ENCODE results near the gene NMUR1.
"Not testable (repeated sequence)": the region's sequence is repeated elsewhere in the genome, so short reads cannot be mapped to it uniquely, and the experiment has no call there.

Gene NMUR1, protein sequence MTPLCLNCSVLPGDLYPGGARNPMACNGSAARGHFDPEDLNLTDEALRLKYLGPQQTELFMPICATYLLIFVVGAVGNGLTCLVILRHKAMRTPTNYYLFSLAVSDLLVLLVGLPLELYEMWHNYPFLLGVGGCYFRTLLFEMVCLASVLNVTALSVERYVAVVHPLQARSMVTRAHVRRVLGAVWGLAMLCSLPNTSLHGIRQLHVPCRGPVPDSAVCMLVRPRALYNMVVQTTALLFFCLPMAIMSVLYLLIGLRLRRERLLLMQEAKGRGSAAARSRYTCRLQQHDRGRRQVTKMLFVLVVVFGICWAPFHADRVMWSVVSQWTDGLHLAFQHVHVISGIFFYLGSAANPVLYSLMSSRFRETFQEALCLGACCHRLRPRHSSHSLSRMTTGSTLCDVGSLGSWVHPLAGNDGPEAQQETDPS

DNA sequence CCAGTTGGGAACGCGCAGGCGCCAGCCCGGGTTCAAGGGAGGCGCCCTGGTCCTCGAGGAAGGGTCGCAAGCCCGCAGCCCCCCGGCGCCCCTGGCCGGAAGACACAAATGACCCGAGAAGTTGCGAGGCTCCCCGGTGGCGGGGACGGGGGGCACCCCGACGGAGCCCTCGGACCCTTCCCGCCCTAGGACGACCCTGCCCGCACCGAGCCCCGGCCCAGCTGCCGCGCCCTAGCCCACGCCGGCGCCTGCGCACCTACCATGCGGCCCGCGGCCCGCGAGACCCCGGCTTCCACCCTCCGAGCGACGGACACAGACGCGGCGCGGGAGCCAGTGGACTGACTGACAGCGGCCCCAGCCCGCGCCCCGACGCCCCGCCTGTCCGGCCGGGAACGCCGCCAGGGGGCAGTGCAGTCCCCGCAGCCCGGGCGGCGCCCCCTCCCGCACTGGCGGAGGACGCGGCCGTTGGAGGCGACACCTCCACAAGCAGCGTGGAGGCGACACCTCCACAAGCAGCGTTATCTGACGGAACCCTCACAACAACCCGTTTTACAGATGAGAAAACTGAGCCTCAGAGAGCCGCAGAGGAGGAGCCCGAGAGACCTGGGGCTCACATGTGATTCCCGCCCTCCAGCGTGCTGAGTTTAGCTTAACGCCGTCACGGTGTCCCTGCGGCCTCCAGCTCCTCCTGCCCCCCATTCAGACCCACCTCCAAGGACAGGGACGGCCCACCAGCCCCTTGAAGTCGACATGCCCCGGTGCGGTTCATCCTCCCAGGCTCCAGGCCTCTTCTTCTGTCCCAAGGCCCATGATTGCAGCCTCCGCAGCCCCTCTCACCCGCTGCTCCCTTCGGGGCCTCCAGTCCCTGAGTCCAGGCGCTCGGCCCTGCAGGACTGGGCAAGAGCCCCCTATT lies at the start of gene NMUR1:
NMUR1 (minus strand) TSS at position 347 of the 913 bp plus-strand sequence; CDS start at position 263, 84 bp downstream.
- ATAC-seq (peak; percentile 87), DNase-seq (peak; percentile 71 to 79)
- Mint-ChIP-seq H3K27ac (no peak within 1 kb of the TSS), H3K4me1 (peaks cover 17% of the 10 kb centered on the region), H3K9me3 (no peaks in the 10 kb centered on the region), H3K27me3 (peaks cover 47% of the 10 kb centered on the region), H3K4me3 (peak within 1 kb of the TSS; percentile 28 to 59)

DNA sequence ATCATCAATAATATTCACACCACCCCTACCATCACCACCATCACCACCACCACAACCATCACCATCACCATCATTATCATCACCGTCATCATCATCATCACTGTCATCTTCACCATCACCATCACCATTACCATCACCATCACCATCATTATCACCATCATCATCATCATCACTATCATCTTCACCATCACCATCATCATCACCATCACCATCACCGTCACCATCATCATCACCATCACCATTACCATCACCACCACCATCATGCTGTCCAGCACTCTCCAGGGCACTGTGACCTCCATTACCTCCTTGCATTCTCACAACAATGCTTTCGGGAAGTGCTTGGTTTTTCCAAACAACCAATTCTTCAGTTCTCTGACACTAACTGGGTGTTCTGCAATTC lies 49.3 kb upstream of the NMUR1 start:
- ATAC-seq (no peak), DNase-seq (no peak)
- no peak overlapping the region for H3K27ac Mint-ChIP-seq
- peaks cover 8 to 11% of the 10 kb centered on the region in 2 donors for H3K9me3 Mint-ChIP-seq
- peaks cover 6% of the 10 kb centered on the region for H3K27me3 Mint-ChIP-seq
- H3K4me3 Mint-ChIP-seq: no peak overlapping the region
- no peaks in the 10 kb centered on the region for H3K4me1 Mint-ChIP-seq

DNA sequence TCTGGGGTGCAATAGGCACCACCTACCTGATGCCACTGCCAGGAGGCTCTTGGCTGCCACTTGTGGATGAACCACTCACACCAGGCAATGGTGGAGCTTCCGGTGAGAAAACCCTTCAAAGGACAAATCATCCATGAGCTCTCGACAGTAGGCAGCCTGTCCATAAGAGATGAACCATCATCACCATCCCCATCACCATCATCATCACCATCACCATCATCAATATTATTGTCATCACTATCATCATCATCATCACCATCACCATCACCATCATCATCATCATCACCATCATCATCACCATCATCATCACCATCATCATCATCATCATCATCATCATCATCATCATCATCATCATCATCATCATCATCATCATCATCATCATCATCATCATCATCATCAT lies 48.4 kb upstream of the NMUR1 start:
- not testable (repeated sequence) for H3K4me1 Mint-ChIP-seq, H3K4me3 Mint-ChIP-seq, H3K27ac Mint-ChIP-seq, ATAC-seq, DNase-seq
- Mint-ChIP-seq H3K27me3 (peaks cover 11% of the 10 kb centered on the region), H3K9me3 (peaks cover 8 to 11% of the 10 kb centered on the region in 2 donors)

DNA sequence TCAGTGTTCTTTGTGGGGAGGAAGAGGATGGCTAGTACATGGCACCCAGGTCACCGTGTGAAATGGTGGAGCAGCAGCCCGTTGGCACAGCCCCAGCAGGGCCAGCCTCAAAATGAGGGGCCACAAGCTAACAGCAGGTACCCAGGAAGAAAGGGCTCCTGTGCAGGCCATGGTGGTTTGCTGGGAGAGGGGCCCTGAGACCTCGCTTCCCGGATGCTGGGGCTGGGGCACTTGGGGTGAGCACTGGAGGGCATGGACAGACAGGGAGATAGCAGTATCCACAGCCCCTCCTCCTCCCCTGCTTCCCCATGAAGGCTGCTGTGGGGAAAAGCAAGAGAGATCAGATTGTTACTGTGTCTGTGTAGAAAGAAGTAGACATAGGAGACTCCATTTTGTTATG lies 46.2 kb upstream of the NMUR1 start:
- ATAC-seq: no peak
- peaks cover 8 to 11% of the 10 kb centered on the region in 2 donors for H3K9me3 Mint-ChIP-seq
- peaks cover 11% of the 10 kb centered on the region for H3K27me3 Mint-ChIP-seq
- H3K4me1 Mint-ChIP-seq: no peaks in the 10 kb centered on the region
- DNase-seq: no peak
- no peak overlapping the region for H3K4me3 Mint-ChIP-seq
- no peak overlapping the region for H3K27ac Mint-ChIP-seq

DNA sequence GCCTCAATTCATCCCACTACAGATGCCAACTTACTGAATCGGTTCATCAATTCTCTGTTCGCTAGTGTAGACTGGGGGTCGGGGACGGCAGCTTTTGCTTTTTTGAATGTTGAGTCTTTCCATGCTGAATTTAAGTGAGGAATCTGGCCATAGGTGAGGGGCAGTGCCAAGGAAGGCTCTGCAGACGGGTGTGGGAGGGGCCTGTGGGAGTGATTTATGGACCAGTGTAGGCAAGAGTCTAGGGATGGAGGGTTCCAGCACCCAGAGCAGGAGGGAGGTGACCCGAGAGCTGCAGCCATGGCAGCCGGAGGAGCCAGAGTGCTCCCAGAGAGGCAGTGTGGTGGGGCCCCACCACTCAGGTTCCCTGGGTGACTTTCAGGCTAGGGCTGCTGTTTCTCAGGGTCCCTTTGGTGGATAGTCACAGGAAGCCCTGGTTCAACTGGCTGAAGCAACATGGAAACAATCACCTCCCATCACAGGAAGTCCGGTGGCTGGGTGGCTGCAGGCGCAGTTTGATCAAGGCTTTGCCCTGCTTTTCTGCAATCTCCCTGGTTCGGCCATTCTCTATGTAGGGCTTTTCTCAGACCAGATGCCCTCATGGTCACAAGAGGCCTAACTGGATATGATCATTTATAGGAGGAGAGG lies 45.5 kb upstream of the NMUR1 start:
- DNase-seq (no peak), ATAC-seq (no peak)
- H3K4me3 Mint-ChIP-seq: no peak overlapping the region
- peak overlapping the region in 1 of 2 donors; percentile 65 for H3K27ac Mint-ChIP-seq
- peaks cover 11% of the 10 kb centered on the region for H3K27me3 Mint-ChIP-seq
- H3K9me3 Mint-ChIP-seq: peaks cover 8 to 11% of the 10 kb centered on the region in 2 donors
- H3K4me1 Mint-ChIP-seq: no peaks in the 10 kb centered on the region

DNA sequence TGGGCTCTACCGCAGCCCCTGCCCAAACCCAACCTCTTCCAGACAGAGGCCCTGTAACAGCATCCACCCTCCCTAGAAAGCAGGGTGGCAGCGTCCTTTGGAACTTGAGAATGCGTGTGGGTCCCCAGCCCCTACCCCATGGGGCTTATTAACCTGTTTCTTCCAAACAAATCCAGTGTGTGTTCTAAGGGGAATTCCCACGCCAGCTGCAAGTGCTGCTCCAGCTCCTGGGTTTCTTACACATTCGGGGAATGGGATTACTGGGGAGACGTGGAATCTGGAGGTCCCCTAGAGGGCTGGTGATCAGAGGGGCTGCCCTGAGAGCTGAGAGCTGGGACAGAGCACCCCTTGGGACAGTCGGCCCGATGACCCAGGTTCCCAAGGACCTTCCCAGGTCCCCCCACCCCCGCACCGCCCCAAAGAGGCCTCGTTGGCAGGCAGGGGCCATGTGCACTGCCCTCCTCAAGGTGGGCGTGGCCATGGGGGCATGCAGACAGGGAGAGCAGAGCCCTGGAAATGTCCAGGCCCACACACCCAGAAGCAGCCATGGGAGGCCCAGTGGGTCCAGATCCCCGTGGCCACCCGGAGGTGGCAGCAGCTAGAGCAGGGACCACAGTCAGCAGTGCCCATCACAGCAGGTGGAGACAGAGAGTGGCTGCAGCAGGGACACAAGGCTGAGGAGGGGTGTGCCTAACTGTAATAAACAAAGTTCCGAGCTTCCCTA lies 43.6 kb upstream of the NMUR1 start:
- Mint-ChIP-seq H3K27ac (no peak overlapping the region), H3K4me1 (peaks cover 4% of the 10 kb centered on the region), H3K9me3 (peaks cover 0 to 5% of the 10 kb centered on the region in 2 donors), H3K27me3 (peaks cover 5% of the 10 kb centered on the region), H3K4me3 (no peak overlapping the region)
- DNase-seq: no peak
- ATAC-seq: no peak

DNA sequence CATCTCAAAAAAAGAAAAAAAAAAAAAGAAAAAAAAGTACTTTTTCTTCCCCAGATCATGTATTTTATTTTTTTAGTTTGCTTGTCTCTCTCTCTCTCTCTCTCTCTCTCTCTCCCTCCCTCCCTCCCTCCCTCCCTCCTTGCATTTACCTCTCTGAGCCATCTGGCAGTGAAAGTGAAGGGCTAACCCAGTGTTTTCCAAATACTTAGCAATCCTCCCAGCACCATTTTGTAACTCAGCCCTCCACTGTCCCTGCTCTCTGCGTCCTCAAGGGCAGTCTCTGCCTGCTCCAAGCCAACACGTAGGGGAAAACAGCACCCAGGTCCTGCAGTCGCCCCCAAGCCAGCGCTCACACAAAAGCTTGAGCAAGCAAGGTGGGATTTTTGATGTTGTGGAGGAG lies 42.9 kb upstream of the NMUR1 start:
- H3K27ac Mint-ChIP-seq: no peak overlapping the region
- H3K9me3 Mint-ChIP-seq: no peaks in the 10 kb centered on the region
- no peak for ATAC-seq
- H3K4me3 Mint-ChIP-seq: no peak overlapping the region
- H3K27me3 Mint-ChIP-seq: peaks cover 5% of the 10 kb centered on the region
- no peak for DNase-seq
- H3K4me1 Mint-ChIP-seq: peaks cover 10% of the 10 kb centered on the region

DNA sequence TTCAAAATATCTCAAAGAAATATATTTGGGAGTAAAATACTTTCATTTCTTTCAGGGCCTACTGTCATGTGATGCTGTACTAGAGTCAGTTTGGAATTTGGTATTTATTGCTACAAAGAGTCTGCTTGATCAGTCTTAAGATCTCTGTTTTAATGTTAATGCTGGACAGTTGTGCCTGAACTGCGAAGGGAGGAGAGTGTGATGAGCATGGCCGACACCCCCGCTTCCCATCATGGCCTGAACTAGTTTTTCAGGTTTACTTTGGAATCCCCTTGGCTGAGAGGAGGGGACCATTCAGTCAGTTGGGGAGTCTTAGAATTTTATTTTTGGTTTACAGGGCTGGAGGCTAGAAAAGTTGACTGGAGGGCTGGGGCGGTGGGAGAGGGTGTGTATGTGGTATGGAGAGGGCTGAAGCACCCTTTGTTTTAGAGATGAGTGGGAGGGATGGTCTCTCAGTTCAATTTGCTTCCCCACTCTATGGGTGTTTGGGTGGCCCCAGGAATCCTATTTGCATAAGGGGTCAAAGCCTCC lies 41.5 kb upstream of the NMUR1 start:
- Mint-ChIP-seq H3K9me3 (no peaks in the 10 kb centered on the region), H3K27me3 (peaks cover 5% of the 10 kb centered on the region)

DNA sequence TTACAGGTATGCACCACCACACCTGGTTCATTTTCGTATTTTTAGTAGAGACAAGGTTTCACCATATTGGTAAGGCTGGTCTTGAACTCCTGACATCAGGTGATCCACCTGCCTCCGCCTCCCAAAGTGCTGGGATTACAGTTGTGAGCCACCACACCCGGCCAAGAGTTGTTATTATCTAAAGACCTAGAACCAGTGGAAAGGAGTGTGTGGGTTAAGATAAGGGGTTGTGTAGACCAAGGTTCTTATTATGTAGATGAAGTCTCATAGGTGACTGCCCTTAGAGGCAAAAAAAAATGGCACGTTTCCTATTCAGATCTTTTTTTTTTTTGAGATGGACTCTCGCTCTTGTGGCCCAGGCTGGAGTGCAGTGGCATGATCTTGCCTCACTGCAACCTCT lies 40.7 kb upstream of the NMUR1 start:
- not testable (repeated sequence) for H3K4me1 Mint-ChIP-seq, DNase-seq, H3K4me3 Mint-ChIP-seq, ATAC-seq, H3K27ac Mint-ChIP-seq, H3K9me3 Mint-ChIP-seq, H3K27me3 Mint-ChIP-seq

More for the DNA sequence above, 41.5 kb upstream of the NMUR1 start:
- DNase-seq (no peak), ATAC-seq (no peak)
- H3K27ac Mint-ChIP-seq: no peak overlapping the region
- peaks cover 10% of the 10 kb centered on the region for H3K4me1 Mint-ChIP-seq
- H3K4me3 Mint-ChIP-seq: no peak overlapping the region

DNA sequence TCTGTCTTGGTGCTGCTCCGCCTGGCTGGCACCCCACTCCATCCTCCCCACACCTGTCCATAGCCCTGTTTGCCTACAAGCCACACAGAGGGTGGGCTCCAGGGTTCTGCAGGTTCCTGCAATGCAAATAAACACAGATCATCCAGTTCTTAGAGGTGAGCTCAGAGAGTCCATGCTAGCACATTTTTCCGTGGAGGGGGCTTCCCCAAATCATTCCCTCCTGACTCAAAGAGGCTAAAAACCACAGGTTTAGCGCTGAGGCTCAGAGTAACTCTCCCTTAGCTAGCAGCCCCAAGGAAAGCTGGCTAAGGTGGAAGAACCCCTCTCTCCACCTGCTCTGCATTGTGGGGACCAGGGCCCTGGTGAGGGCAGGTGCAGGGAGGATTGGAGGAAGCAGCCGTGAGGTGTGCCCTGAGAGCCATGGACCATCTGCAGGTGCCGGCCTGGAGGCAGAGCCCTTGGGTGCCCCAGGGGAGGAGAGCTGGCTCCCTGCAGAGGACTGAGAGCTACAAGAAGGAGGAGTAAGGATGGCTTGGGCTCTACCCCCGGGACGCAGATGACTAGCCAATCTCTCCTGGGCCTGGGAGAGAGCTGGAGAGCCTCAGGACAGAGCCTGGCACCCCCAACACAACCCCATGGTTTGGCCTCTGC lies 38.7 kb upstream of the NMUR1 start:
- no peaks in the 10 kb centered on the region for H3K9me3 Mint-ChIP-seq
- ATAC-seq (peak; percentile 63), DNase-seq (no peak)
- peaks cover 10% of the 10 kb centered on the region for H3K4me1 Mint-ChIP-seq
- H3K27ac Mint-ChIP-seq: peak overlapping the region in 1 of 2 donors; percentile 43
- H3K27me3 Mint-ChIP-seq: peaks cover 2% of the 10 kb centered on the region
- no peak overlapping the region for H3K4me3 Mint-ChIP-seq

DNA sequence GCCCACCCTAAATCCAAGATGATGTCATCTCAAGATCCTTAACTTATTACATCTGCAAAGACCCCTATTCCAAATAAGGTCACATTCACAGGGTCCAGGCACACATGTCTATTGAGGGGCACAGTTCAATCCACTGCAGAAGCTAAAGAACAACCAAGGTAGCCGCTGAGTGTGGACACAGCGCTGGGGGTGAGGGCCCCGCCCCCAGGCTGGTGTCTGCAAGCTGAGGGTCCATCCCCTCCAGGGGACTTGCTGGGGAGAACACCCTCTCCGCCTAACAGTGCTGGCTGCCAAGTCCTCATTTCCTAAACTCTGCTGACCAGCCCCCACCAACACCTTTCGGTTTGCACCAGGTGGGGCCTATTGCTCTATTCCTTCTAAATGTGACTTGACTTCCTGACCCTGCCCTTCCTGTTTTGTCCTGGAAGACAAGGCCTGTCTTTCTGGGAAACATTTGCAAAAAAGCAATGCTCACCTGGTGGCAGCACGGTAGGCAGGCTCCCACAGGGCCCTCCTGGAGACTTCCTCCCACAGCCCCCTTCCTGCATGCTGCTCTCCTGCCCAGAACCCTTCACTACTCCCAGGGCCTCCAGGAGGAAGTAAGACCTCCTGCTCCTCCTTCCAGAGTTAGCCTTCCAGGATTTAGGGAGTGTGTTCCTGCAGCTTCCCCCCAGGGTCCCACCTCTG lies 38.0 kb upstream of the NMUR1 start:
- no peak overlapping the region for H3K27ac Mint-ChIP-seq
- peaks cover 10% of the 10 kb centered on the region for H3K4me1 Mint-ChIP-seq
- DNase-seq (no peak), ATAC-seq (no peak)
- H3K4me3 Mint-ChIP-seq: no peak overlapping the region
- H3K9me3 Mint-ChIP-seq: no peaks in the 10 kb centered on the region
- H3K27me3 Mint-ChIP-seq: no peaks in the 10 kb centered on the region

DNA sequence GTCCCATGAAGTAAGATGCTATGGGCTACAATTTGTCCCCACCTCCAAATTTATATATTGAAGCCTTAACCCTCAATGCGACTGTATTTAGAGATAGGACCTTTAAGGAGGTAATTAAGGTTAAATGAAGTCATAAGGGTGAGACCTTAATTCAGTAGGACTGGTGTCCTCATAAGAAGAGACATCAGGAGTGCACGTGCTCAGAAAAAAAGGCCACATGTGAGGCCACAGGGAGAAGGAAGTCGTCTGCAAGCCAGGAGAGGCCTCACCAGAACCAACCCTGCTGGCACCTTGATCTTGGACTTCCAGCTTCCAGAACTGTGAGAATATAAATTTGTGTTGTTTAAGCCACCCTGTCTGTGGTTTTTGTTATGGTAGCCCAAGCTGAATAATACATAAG lies 36.9 kb upstream of the NMUR1 start:
- no peak for ATAC-seq
- H3K27me3 Mint-ChIP-seq: no peaks in the 10 kb centered on the region
- DNase-seq: no peak
- no peak overlapping the region for H3K4me3 Mint-ChIP-seq
- no peak overlapping the region for H3K27ac Mint-ChIP-seq
- peaks cover 10% of the 10 kb centered on the region for H3K4me1 Mint-ChIP-seq
- no peaks in the 10 kb centered on the region for H3K9me3 Mint-ChIP-seq

DNA sequence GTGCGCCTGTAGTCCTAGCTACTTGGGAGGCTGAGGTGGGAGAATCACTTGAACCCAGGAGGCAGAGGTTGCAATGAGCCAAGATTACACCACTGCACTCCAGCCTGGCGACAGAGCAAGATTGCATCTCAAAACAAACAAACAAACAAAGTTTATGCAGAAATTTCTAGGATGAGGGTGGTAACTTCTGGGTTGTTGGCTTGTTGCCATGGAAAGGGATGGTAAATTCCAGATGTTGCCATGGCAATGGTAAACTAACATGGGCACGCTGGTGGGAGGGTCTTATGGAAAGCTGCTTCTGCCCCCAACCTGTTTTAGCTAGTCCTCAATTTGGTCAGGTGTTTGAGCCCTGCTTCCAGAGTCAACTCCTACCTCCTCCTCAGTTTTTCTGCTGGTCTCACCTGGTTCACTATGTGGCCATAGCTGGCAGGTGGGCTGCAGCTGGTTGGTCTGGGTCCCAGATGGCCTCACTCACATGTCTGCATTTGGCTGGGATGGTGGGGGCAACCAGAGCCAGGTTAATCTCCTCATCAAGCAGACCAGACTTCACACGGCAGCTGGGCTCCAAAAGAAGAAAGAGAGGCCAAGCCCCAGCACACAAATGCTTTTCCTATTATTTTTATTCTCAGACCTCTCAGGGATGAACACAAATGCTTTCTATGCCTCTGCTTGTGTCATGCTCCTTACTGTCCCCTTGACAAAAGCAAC lies 35.8 kb upstream of the NMUR1 start:
- DNase-seq: no peak
- no peak for ATAC-seq
- peaks cover 10% of the 10 kb centered on the region for H3K4me1 Mint-ChIP-seq
- no peak overlapping the region for H3K4me3 Mint-ChIP-seq
- no peaks in the 10 kb centered on the region for H3K27me3 Mint-ChIP-seq
- H3K27ac Mint-ChIP-seq: no peak overlapping the region
- H3K9me3 Mint-ChIP-seq: no peaks in the 10 kb centered on the region
